Neural cell (in vitro differentiated cells): ENCODE data around the gene EPHA5. TPM values are rescaled to one million over a fixed set of nuclear protein-coding genes. Genes with fewer than 3 reads are reported as not detected.

Experiments
- H2AFZ ChIP-seq: fragments of 200-600, 300-800 bp; sonication (generic), shearing (Covaris generic); 2 replicates; pipeline ENCODE4 v1.6.0; 2014; ENCODE audit warnings: low read depth, mild to moderate bottlenecking, antibody characterized with exemption, low read length, moderate library complexity
- H3F3A ChIP-seq: fragments of 200-600 bp; shearing (Covaris generic); 2 replicates; pipeline ENCODE4 v1.6.1; 2016; ENCODE audit warnings: mild to moderate bottlenecking, moderate library complexity, mixed read lengths, antibody characterized with exemption, low read length; ENCODE audit not compliant: insufficient read depth, poor library complexity, severe bottlenecking
- H3K27ac ChIP-seq: fragments of 200-600, 300-800 bp; sonication (generic), shearing (Covaris generic); 2 replicates; pipeline ENCODE4 v1.5.1; 2014; ENCODE audit warnings: mild to moderate bottlenecking, low read length, moderate library complexity
- H3K27me3 ChIP-seq: fragments of 300-800, 200-600 bp; sonication (generic), shearing (Covaris generic); 2 replicates; pipeline ENCODE4 v1.6.0; 2014; ENCODE audit warnings: mild to moderate bottlenecking, low read depth, low read length, moderate library complexity; ENCODE audit not compliant: insufficient read depth
- H3K36me3 ChIP-seq: fragments of 300-800, 200-600 bp; sonication (generic), shearing (Covaris generic); 2 replicates; pipeline ENCODE4 v1.5.1; 2014; ENCODE audit warnings: mild to moderate bottlenecking, antibody characterized with exemption, low read length, moderate library complexity; ENCODE audit not compliant: insufficient read depth
- H3K4me2 ChIP-seq: fragments of 300-800, 200-600 bp; sonication (generic), shearing (Covaris generic); 2 replicates; pipeline ENCODE4 v1.6.0; 2014; ENCODE audit warnings: mild to moderate bottlenecking, low read length
- H3K4me3 ChIP-seq: fragments of 300-800, 200-600 bp; sonication (generic), shearing (Covaris generic); 2 replicates; pipeline ENCODE4 v1.5.1; 2014; ENCODE audit warnings: mild to moderate bottlenecking, low read length, moderate library complexity
- H3K79me2 ChIP-seq: fragments of 200-600 bp; shearing (Covaris generic); replicated peaks from 2 replicates; pipeline ENCODE4 v1.6.0; 2014; ENCODE audit warnings: mild to moderate bottlenecking, low read length, moderate library complexity; ENCODE audit not compliant: insufficient read depth
- H3K9ac ChIP-seq: fragments of 300-800, 200-600 bp; sonication (generic), shearing (Covaris generic); 2 replicates; pipeline ENCODE4 v1.6.1; 2016; ENCODE audit warnings: mild to moderate bottlenecking, low read length, mixed read lengths
- H3K9me2 ChIP-seq: fragments of 200-600 bp; shearing (Covaris generic); 2 replicates; pipeline ENCODE4 v1.6.1; 2016; ENCODE audit warnings: mild to moderate bottlenecking, low read length, mixed read lengths; ENCODE audit not compliant: insufficient read depth
- H3K9me3 ChIP-seq: fragments of 200-600, 300-800 bp; sonication (generic), shearing (Covaris generic); 2 replicates; pipeline ENCODE4 v1.6.1; 2016; ENCODE audit warnings: mild to moderate bottlenecking, mixed run types, low read length, moderate library complexity, mixed read lengths
- H4K20me1 ChIP-seq: fragments of 200-600 bp; shearing (Covaris generic); 2 replicates; pipeline ENCODE4 v1.6.1; 2016; ENCODE audit warnings: mild to moderate bottlenecking, mixed run types; ENCODE audit not compliant: insufficient read depth
- CTCF ChIP-seq: fragments of 450-650 bp; IDR thresholded peaks from 2 replicates; pipeline ENCODE4 v1.5.1; 2014; ENCODE audit warnings: antibody characterized with exemption, mild to moderate bottlenecking, moderate library complexity; ENCODE audit not compliant: poor library complexity, severe bottlenecking
- EP300 ChIP-seq: fragments of 450-650 bp; conservative IDR thresholded peaks from 2 replicates; pipeline ENCODE4 v1.6.1; 2014; ENCODE audit warnings: antibody characterized with exemption, mild to moderate bottlenecking, moderate library complexity; ENCODE audit not compliant: poor library complexity, severe bottlenecking
- EZH2 ChIP-seq: fragments of 200-600, 300-800 bp; shearing (Covaris generic), sonication (generic); IDR thresholded peaks from 2 replicates; pipeline ENCODE4 v1.6.1; 2014; ENCODE audit warnings: antibody characterized with exemption, low read length, borderline replicate concordance, mild to moderate bottlenecking; ENCODE audit not compliant: insufficient read depth, poor library complexity, severe bottlenecking
- MXI1 ChIP-seq: fragments of 450-650 bp; conservative IDR thresholded peaks from 2 replicates; pipeline ENCODE4 v1.6.1; 2014; ENCODE audit warnings: antibody characterized with exemption, mild to moderate bottlenecking; ENCODE audit not compliant: poor library complexity, severe bottlenecking
- POLR2AphosphoS5 ChIP-seq: IDR thresholded peaks from 2 replicates; pipeline ENCODE4 v1.6.1; 2012
- REST ChIP-seq: IDR thresholded peaks from 2 replicates; pipeline ENCODE4 v1.6.1; 2012; ENCODE audit warnings: borderline replicate concordance
- SMC3 ChIP-seq: fragments of 450-650 bp; conservative IDR thresholded peaks from 2 replicates; pipeline ENCODE4 v1.6.1; 2014; ENCODE audit warnings: antibody characterized with exemption, mild to moderate bottlenecking, moderate library complexity; ENCODE audit not compliant: poor library complexity
- TAF1 ChIP-seq: IDR thresholded peaks from 2 replicates; pipeline ENCODE4 v1.6.1; 2012; ENCODE audit warnings: low read depth
- polyA plus RNA-seq: library from polyadenylated mRNA; depleted of rRNA; stranded (reverse); fragments of >200 nt; gene quantifications from 2 replicates; pipeline ENCODE4 v1.2.3, GENCODE V29; 2014

The EPHA5 gene
- polyA plus RNA-seq, 1 donor from 2014 or later = 4.3 TPM

DNA sequence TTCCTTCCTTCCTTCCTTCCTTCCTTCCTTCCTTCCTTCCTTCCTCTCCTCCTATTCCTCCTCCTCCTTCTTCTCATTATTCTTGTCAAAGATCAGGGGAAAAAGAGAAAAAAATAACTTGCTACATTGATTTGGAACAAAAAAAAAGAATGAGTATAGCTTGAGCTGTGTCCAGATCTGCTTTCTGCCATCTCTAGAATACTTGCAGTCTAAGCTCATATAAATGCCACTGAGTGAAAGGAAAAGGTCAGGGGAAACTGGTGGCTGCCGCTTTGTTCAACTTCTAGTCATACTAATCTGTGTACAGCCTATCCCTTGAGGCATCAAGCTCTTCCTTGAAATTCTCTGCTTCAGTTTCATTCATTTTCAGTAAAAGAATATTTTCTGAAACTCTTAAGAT is 28.3 kb upstream of the EPHA5 start:
- no peak overlapping the region for H3K4me2 ChIP-seq
- no peak overlapping the region for H3K4me3 ChIP-seq
- no peaks in the 10 kb centered on the region for H3K27me3 ChIP-seq
- no peak overlapping the region for H2AFZ ChIP-seq
- H3F3A ChIP-seq = no peaks in the 10 kb centered on the region
- no peaks in the 10 kb centered on the region for H3K36me3 ChIP-seq
- no peaks in the 10 kb centered on the region for H3K9me3 ChIP-seq
- TF ChIP-seq CTCF (no peak), EZH2 (no peak), EP300 (no peak), REST (no peak), TAF1 (no peak), POLR2AphosphoS5 (no peak)
- H3K27ac ChIP-seq = no peak overlapping the region
- no peaks in the 10 kb centered on the region for H3K79me2 ChIP-seq
- no peak overlapping the region for H3K9ac ChIP-seq
- H3K9me2 ChIP-seq = no peaks in the 10 kb centered on the region
- no peaks in the 10 kb centered on the region for H4K20me1 ChIP-seq

DNA sequence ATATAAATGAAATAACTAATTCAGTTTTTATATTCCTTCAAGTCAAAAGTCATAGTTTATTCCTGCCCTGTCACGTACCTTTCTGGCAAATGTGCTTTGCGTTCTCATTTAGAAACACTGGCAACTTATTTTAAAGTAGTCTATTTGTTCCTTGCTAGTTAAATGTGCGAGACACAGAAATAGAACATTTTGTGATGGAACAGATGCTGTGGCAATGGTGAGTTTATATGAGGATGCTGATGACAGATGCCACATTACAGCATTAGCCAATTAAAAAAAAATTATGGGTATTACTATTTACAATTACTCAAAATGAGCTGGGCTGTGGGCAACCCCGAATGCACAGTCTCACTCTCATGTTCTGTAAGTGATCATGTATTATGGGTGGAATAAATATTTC is 26.1 kb upstream of the EPHA5 start:
- Histone ChIP-seq H3K4me3 (no peak overlapping the region), H4K20me1 (no peaks in the 10 kb centered on the region), H3K79me2 (no peaks in the 10 kb centered on the region), H3K9me2 (no peaks in the 10 kb centered on the region), H3K9me3 (no peaks in the 10 kb centered on the region), H3K36me3 (no peaks in the 10 kb centered on the region), H3F3A (no peaks in the 10 kb centered on the region), H3K4me2 (no peak overlapping the region), H3K27me3 (no peaks in the 10 kb centered on the region), H3K9ac (no peak overlapping the region), H3K27ac (no peak overlapping the region), H2AFZ (no peak overlapping the region)
- TF ChIP-seq MXI1 = no peak
- TF ChIP-seq CTCF = no peak
- TF ChIP-seq SMC3 = no peak
